HG03103 (cell line): ENCODE measurements around the gene IDUA.
"Not testable (repeated sequence)": the region's sequence is repeated elsewhere in the genome, so short reads cannot be mapped to it uniquely, and the experiment has no call there.

Experiments
- ATAC-seq: cut with Tn5 transposase; IDR thresholded peaks from one replicate; pipeline ENCODE4 v1.9.1; 2021; ENCODE audit warnings: low read depth; ENCODE audit not compliant: unreplicated experiment

The IDUA gene

DNA sequence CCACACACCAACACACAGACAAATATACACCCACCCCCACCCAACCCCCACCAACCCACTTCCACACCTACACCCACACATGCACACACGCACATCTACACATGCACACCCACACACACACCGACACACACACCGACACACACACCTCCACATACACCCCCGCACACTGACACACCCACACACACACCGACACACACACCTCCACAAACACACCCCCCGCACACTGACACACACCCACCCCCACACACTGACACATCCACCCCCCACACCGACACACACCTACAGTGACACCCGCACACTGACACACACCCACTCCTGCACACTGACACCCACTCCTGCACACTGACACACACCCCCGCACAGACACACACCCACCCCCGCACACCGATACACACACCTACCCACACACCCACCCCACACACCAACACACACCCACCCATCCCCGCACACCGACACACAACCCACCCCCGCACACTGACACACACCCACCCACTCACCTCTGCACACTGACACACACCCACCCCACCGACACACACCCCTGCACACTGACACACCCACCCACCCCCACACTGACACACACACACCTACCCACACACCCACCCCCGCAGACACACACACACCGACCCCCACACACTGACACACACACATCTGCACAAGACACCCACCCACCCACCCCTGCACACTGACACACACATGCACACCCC lies 55.7 kb downstream of the IDUA start:
- ATAC-seq, result no peak

DNA sequence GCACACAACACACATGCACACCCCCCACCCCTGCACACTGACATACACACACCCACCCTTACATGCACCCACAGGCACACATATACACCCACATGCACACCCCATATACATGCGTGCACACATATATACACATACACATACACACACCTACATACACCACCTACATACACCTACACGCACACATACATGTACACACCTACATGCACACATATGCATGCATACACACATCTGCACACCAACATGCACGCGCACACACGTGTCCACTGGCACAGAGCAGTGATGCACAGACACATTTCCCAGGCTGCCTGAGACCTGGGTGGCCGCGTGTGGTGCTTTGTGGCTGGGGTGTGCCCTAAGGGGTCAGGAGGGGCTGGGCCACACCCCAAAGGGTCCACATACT lies 56.3 kb downstream of the IDUA start:
- no peak for ATAC-seq

DNA sequence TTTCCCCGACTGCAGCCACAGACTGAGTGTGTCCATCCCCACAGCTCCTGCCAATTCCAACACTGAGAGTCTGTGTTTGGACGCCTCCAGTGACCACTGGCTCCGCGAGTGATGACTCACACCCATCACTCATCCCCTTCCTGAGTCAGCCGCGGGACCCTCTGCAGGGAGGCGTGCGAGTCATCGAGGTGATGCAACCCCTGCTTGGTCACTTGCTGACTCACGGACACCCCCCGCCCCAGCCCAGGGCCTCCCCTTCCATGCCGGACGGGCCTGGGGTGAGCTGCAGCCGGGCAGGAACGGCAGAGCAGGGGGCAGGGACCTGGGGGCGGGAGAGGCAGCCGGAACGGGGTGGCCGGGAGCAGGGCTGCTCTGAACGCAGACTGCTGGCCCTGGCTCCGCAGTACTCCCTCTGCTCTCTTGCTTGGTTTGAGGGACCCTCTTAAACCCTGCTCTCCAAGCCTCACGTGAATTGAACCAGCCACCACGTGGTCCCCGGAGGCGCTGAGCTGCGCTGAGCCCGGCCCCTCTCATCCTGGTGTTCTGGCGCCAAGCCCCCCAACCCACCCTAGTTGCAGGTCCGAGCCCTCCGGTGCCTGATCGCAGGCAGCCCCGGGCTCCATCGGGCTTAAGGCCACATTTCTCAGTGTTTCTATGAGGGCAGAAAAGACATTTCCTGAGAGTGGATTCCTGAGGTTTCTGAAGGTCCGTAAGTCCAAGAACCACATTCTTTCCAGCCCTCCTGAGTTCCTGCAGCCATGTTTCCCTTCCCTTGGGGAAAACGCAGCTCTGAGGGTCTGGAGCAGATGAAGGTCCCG lies 57.0 kb downstream of the IDUA start:
- no peak for ATAC-seq

GRCh38 chr4:1044469-1045192 lies 57.8 kb downstream of the IDUA start:
- no peak for ATAC-seq

- ATAC-seq, result no peak
These were observed 58.4 kb downstream of the IDUA start for GRCh38 chr4:1045193-1045594.

DNA sequence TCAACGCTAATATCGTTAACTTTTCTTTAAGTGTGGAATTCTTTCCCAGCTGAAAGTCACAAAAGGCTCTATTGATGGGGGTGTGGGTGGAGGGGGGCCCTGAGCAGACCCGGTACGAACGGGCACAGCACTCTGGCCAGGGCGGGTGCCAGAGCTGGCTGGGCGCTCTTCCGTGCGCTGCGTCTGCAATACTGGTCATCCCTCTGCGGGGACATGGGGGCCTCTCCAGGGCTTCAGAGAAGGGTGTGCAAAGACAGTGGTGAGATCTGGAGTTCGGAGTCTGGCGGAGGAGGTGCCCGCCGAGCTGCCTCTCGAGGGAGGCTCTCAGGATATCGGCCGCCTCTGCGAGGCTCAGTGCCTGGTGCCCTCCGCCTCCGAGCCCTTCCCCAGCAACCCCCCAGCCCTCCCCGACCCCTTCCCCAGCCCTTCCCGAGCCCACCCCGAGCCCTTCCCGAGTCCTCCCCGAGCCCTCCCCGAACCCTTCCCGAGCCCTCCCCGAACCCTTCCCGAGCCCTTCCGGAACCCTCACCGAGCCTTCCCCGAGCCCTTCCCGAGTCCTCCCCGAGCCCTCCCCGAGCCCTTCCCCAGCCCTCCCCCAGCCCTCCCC lies 58.9 kb downstream of the IDUA start:
- ATAC-seq, result no peak

- ATAC-seq, result not testable (repeated sequence)
These were observed 59.8 kb downstream of the IDUA start for GRCh38 chr4:1046581-1047011.

- ATAC-seq, result no peak
These were observed 60.5 kb downstream of the IDUA start for GRCh38 chr4:1047106-1047975.

DNA sequence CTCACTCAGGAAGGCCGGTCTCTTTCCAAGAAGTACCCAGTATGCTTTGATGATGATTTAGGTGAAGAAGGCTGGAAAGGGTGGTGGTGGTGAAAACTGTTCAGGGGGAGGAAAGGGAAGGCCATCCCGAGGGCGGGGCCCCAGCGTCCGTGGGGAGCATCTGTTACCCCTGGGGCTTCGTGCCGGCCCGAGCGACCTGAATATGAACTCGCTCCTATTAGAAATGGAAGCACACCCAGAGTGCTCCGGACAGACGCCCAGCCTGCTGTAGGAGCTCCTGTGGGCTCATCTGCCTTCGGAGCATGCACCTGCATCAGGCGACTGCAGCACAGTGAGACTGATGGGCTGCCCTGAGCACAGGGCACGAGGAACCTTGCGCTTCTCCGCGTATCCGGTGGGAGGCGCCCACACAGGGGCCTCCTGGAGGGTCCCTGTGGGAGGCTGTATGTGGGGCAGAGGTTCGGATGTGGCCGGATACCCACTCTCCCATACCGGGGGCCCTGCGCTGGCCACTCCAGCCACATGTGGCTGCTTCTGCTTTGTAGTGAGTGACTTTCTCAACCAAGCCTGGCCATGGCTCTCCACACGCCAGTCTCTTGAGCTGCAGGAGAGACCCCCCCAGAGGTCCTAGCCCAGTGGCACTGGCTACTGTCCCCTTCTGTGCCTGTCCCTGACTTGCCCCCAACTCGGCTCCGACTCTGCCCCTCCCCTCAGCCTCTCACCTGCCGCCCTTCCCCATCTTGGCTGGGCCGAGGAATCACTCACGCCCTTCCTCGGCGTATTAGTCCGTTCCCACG lies 61.3 kb downstream of the IDUA start:
- ATAC-seq, result no peak

GRCh38 chr4:1048773-1049590 lies 62.1 kb downstream of the IDUA start:
- no peak for ATAC-seq

- no peak for ATAC-seq
These were observed 62.7 kb downstream of the IDUA start for GRCh38 chr4:1049591-1049905.

- no peak for ATAC-seq
These were observed 63.8 kb downstream of the IDUA start for GRCh38 chr4:1050486-1051213.

DNA sequence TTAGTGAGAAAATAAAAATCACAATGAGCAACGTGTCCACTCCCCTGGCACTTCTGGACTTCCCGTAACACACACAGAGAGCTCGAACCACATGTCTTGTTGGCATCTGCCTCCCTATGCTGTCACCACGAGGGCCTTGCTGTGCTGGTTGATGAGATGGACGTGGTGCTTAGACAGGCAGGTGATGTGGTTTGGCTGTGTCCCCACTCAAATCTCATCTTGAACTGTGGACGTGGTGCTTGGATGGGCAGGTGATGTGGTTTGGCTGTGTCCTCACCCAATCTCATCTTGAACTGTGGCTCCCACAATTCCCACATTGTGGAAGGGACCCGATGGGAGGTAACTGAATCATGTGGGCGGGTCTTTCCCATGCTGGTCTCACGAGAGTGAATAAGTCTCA lies 64.6 kb downstream of the IDUA start:
- ATAC-seq, result no peak

DNA sequence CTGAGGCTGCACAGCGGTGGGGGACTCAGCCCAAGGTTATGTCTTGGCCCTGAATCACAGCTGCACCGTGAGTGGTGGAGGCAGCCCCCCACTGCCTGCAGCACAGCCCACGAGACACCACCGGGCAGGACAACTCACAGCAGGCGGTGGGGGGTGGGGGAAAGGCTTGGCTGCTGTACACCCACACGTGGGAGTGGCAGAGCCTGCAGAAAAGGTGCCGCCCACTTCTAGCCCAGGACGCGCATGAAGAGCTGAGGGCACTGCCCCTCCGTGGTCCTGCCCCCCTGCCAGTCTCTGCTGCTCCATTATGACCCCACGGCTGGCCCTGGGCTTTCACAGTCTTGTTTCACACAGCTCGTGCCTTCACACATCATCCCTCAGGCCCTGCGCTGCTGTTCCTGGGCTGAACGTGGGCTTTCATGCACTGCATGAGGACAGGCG lies 65.4 kb downstream of the IDUA start:
- ATAC-seq, result no peak

DNA sequence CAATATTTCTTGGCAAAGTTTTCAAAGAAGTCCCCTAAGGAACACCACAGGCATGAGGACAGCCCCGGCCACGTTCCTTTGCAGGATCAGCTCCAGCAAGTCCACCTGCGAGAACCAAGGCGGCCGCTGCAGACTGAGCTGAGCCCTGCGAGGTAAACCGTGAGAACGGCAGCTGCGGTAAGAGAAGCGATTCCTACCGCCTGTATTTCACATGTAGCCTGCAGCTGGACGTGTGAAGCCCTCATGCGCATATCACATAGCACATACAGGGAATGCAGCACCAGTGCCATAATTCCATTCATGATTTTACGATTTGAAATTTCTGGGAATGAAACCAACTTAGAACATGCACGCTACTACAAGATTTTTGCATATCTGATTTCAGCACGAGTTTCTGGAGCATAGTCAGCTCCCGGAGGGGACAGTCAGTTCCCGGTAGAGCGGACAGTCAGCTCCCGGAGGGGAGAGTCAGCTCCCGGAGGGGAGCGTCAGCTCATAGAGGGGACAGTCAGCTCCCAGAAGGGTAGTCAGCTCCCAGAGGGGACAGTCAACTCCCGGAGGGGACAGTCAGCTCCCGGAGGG lies 66.3 kb downstream of the IDUA start:
- ATAC-seq, result no peak

- ATAC-seq, result not testable (repeated sequence)
These were observed 67.0 kb downstream of the IDUA start for GRCh38 chr4:1053891-1054290.
